ENCODE data around the gene CHD5. TPM values are rescaled to one million over a fixed set of nuclear protein-coding genes. Genes with fewer than 3 reads are reported as not detected.

Gene CHD5
- total RNA-seq = under 1 TPM in 2 of 4 donors, not detected in 2; 0.38 to 0.62 TPM

DNA sequence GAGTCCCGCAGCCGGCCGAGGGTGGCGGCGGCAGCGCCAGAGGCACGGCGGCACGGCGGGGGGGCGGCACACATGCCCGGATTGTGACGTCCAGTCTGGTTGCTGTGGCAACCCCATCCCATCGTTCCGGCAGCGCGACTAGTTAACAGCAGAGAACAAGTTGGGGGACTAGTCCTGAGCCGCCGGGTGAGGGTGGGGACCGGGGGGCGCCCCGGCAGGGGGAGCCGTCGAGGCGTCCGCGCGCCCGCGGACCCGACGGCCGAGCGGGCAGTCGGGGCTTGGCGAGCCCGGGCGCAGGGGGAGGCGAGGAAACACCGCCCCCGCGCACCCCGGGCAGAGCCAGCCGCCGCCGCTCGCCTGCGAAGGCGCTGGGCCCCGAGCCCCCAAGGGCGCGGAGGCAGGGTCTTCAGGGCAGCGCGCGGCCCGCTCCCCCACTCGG, at the start of gene CHD5:
Gene CHD5 (minus strand): TSS at position 54 of the 439 bp plus-strand sequence. CDS start 298 bp downstream, outside the sequence.
- peak within 1 kb of the TSS in 1 of 4 donors; percentile 9 for H3K27ac ChIP-seq
- H3K9me3 ChIP-seq = no peaks in the 10 kb centered on the region
- intact Hi-C loops (cut with DNase I) = no loop called here
- no peak for TF ChIP-seq POLR2A (IDR thresholded peaks at IDR 0.05)
- TF ChIP-seq CTCF (IDR thresholded peaks at IDR 0.05) = no peak
- peaks cover 3 to 70% (median 14%) of the 10 kb centered on the region in 4 donors for H3K27me3 ChIP-seq
- H3K36me3 ChIP-seq = peaks cover 0 to 7% (median 0%) of the 10 kb centered on the region in 3 donors
- 0% methylated on average over 1 of the region's 57 CpGs; no CpG with 5 or more reads in 1 of the 2 donors for WGBS, 2 donors
- H3K4me3 ChIP-seq = peak within 1 kb of the TSS in 2 of 4 donors; percentile 42 to 61
- H3K4me1 ChIP-seq = peaks cover 14 to 37% (median 31%) of the 10 kb centered on the region in 3 donors
- DNase-seq = no peak

GRCh38 chr1:6225651-6226050, 45.5 kb upstream of the CHD5 start:
- H3K27me3 ChIP-seq = no peaks in the 10 kb centered on the region
- peaks cover 0 to 31% (median 21%) of the 10 kb centered on the region in 3 donors for H3K4me1 ChIP-seq
- TF ChIP-seq CTCF (IDR thresholded peaks at IDR 0.05) (no peak), POLR2A (IDR thresholded peaks at IDR 0.05) (no peak)
- H3K9me3 ChIP-seq = no peaks in the 10 kb centered on the region
- no peak overlapping the region for H3K27ac ChIP-seq
- intact Hi-C loops (cut with DNase I) = no loop called here
- WGBS, 2 donors = 94 to 96% methylated on average over 8 of the region's 8 CpGs
- peaks cover 0 to 88% (median 30%) of the 10 kb centered on the region in 3 donors for H3K36me3 ChIP-seq
- no peak for DNase-seq
- H3K4me3 ChIP-seq = no peak overlapping the region

DNA sequence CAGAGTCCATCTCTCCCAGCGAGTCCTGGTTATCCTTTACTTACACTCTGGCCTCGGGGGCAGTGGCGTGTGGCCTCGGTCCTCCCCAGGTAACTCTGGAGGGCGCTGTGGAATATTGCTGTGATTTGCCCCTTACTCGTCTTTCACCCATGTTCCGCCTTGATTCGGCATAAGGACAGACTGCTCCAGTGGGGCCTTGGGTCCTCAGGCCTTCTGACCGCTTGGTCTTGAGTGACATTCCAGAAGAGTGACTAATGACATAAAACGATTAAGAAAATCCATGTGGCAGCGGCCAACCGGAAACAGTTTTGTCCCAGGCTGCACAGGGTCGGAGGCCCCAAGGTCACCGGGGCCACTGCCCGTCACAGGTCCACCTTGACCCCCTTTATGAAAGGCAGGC, 44.6 kb upstream of the CHD5 start:
- 76 to 85% methylated on average over 11 to 14 of the region's 15 CpGs for WGBS, 2 donors
- Histone ChIP-seq H3K27ac (no peak overlapping the region), H3K36me3 (peaks cover 0 to 79% (median 30%) of the 10 kb centered on the region in 3 donors), H3K27me3 (no peaks in the 10 kb centered on the region), H3K4me1 (peaks cover 0 to 40% (median 24%) of the 10 kb centered on the region in 3 donors), H3K4me3 (no peak overlapping the region), H3K9me3 (no peaks in the 10 kb centered on the region)
- intact Hi-C loops (cut with DNase I) = no loop called here
- TF ChIP-seq CTCF (IDR thresholded peaks at IDR 0.05) = no peak
- TF ChIP-seq POLR2A (IDR thresholded peaks at IDR 0.05) = no peak
- no peak for DNase-seq

DNA sequence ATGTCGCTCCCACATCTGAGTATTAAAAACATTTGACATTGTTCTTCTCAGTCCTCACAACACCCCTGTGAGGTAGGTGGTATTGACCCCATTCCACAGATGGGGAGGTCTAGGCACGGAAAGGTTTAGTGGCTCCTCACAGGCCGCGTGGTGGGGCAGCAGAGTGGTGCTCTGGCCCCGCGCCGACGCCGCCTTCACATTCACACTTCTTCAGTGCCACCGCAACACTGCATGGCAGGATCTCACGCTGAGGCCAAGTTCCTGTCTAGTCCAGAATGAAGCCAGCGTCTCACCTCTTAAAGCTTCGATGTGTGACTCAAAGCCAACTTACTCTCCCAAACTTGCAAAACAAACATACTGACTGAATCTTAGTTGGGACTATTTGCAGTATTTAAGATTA, 43.5 kb upstream of the CHD5 start:
- no peaks in the 10 kb centered on the region for H3K9me3 ChIP-seq
- H3K27me3 ChIP-seq = no peaks in the 10 kb centered on the region
- TF ChIP-seq POLR2A (IDR thresholded peaks at IDR 0.05) = no peak
- no peak for TF ChIP-seq CTCF (IDR thresholded peaks at IDR 0.05)
- peaks cover 0 to 68% (median 27%) of the 10 kb centered on the region in 3 donors for H3K36me3 ChIP-seq
- H3K27ac ChIP-seq = peak overlapping the region in 3 of 4 donors; percentile 70 to 85 (median 74)
- DNase-seq = no peak
- intact Hi-C loops (cut with DNase I) = no loop called here
- peaks cover 0 to 48% (median 24%) of the 10 kb centered on the region in 3 donors for H3K4me1 ChIP-seq
- no peak overlapping the region for H3K4me3 ChIP-seq
- 94 to 95% methylated on average over 13 of the region's 13 CpGs for WGBS, 2 donors

DNA sequence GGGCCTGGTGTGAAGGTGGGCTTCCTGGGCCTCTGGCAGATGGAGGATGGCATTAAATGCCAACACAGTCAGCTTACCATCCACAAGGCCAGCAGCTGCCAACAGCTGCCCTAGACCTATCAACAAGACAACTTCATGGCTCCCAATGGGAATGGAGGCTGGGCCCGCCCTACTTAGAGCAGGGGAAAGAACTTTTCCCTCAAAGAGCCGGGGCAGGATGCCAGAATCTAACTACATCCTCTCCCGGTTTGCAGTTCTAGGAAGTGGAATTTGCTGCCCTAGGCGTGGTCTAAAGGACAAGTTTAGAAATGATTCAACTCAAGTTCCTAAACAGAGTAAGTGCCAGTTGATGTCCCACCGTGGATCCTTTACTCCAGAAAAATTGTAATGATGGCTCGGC, 42.5 kb upstream of the CHD5 start:
- H3K36me3 ChIP-seq = peaks cover 0 to 61% (median 21%) of the 10 kb centered on the region in 3 donors
- 22 to 43% methylated on average over 5 to 6 of the region's 6 CpGs for WGBS, 2 donors

More for the DNA sequence above, 42.5 kb upstream of the CHD5 start:
- H3K27me3 ChIP-seq = no peaks in the 10 kb centered on the region
- peaks cover 0 to 48% (median 24%) of the 10 kb centered on the region in 3 donors for H3K4me1 ChIP-seq
- peak overlapping the region; percentile 57 to 85 (median 72) for H3K27ac ChIP-seq
- no peak for DNase-seq
- no peak for TF ChIP-seq CTCF (IDR thresholded peaks at IDR 0.05)
- no peak for TF ChIP-seq POLR2A (IDR thresholded peaks at IDR 0.05)
- no peak overlapping the region for H3K4me3 ChIP-seq
- intact Hi-C loops (cut with DNase I) = no loop called here
- H3K9me3 ChIP-seq = no peaks in the 10 kb centered on the region

Measured in esophagus squamous epithelium (tissue), 5 donors.